ENCODE measurements around the gene SEMA4F. TPM values are rescaled to one million over a fixed set of nuclear protein-coding genes. Genes with fewer than 3 reads are reported as not detected.

Gene SEMA4F
- polyA plus RNA-seq, 1 experiment: 10.2 TPM

GRCh38 chr2:74688881-74689280 lies 34.8 kb downstream of the SEMA4F start:
- Histone ChIP-seq H3K36me3 (ENCODE audit: control insufficient read depth, insufficient read depth, low read length) (no peaks in the 10 kb centered on the region), H3K27me3 (ENCODE audit: control insufficient read depth, insufficient read depth, low read length) (peaks cover 1% of the 10 kb centered on the region; the same call in 1 of the 2 replicates), H3K4me3 (ENCODE audit: low read depth, low read length) (no peak overlapping the region)
- no peak for DNase-seq (ENCODE audit: low read depth)
- no peak for TF ChIP-seq CTCF (IDR thresholded peaks at IDR 0.05; ENCODE audit: insufficient read depth, low read depth, low read length)
- ChIA-PET CTCF (interaction anchor here (0.6 to 2.5 kb wide), 8 partner anchors 25 to 711 kb away, joined by 3 to 17 read pairs (median 4); no protein-coding TSS in a partner anchor), POLR2A (no interaction called here)

- CTCF ChIA-PET: interaction anchor here (0.6 to 2.5 kb wide), 6 partner anchors 114 to 710 kb away, joined by 3 to 16 read pairs (median 3); no protein-coding TSS in a partner anchor
- Histone ChIP-seq H3K4me3 (ENCODE audit: low read depth, low read length) (no peak overlapping the region), H3K36me3 (ENCODE audit: control insufficient read depth, insufficient read depth, low read length) (no peaks in the 10 kb centered on the region), H3K27me3 (ENCODE audit: control insufficient read depth, insufficient read depth, low read length) (peaks cover 1% of the 10 kb centered on the region; the same call in 1 of the 2 replicates)
- POLR2A ChIA-PET: no interaction called here
- no peak for TF ChIP-seq CTCF (IDR thresholded peaks at IDR 0.05; ENCODE audit: insufficient read depth, low read depth, low read length)
- no peak for DNase-seq (ENCODE audit: low read depth)
Observed at GRCh38 chr2:74689671-74690070, 35.6 kb downstream of the SEMA4F start.

GRCh38 chr2:74690571-74690970 lies 36.5 kb downstream of the SEMA4F start:
- H3K36me3 ChIP-seq (ENCODE audit: control insufficient read depth, insufficient read depth, low read length): no peaks in the 10 kb centered on the region
- POLR2A ChIA-PET: no interaction called here
- H3K27me3 ChIP-seq (ENCODE audit: control insufficient read depth, insufficient read depth, low read length): peaks cover 4% of the 10 kb centered on the region
- H3K4me3 ChIP-seq (ENCODE audit: low read depth, low read length): no peak overlapping the region
- peak; percentile 13 for DNase-seq (ENCODE audit: low read depth)
- TF ChIP-seq CTCF (IDR thresholded peaks at IDR 0.05; ENCODE audit: insufficient read depth, low read depth, low read length): peak; percentile 77
- CTCF ChIA-PET: interaction anchor here (0.6 to 3.0 kb wide), 25 partner anchors 8 to 770 kb away, joined by 3 to 57 read pairs (median 4); partner anchors contain the start of gene TACR1

- no peak for TF ChIP-seq CTCF (IDR thresholded peaks at IDR 0.05; ENCODE audit: insufficient read depth, low read depth, low read length)
- H3K4me3 ChIP-seq (ENCODE audit: low read depth, low read length): no peak overlapping the region
- no peak for DNase-seq (ENCODE audit: low read depth)
- ChIA-PET POLR2A (no interaction called here), CTCF (interaction anchor here (0.7 to 3.0 kb wide), 13 partner anchors 11 to 508 kb away, joined by 3 to 57 read pairs (median 6); partner anchors contain the start of gene TACR1)
- no peaks in the 10 kb centered on the region for H3K36me3 ChIP-seq (ENCODE audit: control insufficient read depth, insufficient read depth, low read length)
- H3K27me3 ChIP-seq (ENCODE audit: control insufficient read depth, insufficient read depth, low read length): peaks cover 4% of the 10 kb centered on the region
Observed at GRCh38 chr2:74691929-74692328, 37.9 kb downstream of the SEMA4F start.

- ChIA-PET CTCF (interaction anchor here (3.0 kb wide), 2 partner anchors 9 to 183 kb away, joined by 26 to 57 read pairs; no protein-coding TSS in a partner anchor), POLR2A (no interaction called here)
- Histone ChIP-seq H3K36me3 (ENCODE audit: control insufficient read depth, insufficient read depth, low read length) (no peaks in the 10 kb centered on the region), H3K27me3 (ENCODE audit: control insufficient read depth, insufficient read depth, low read length) (peaks cover 4% of the 10 kb centered on the region), H3K4me3 (ENCODE audit: low read depth, low read length) (no peak overlapping the region)
- TF ChIP-seq CTCF (IDR thresholded peaks at IDR 0.05; ENCODE audit: insufficient read depth, low read depth, low read length): no peak
- DNase-seq (ENCODE audit: low read depth): no peak
Observed at GRCh38 chr2:74693213-74693612, 39.2 kb downstream of the SEMA4F start.

All from BJ (cell line).